ENCODE measurements around the gene NDC80. TPM values are rescaled to one million over a fixed set of nuclear protein-coding genes. Genes with fewer than 3 reads are reported as not detected.

The NDC80 gene
- total and polyA plus RNA-seq, 9 of the 15 experiments (the other 6 are each of a cell fraction or from before 2014, with no cell fraction given): 65.2 to 97.9 (median 83.3) TPM

DNA sequence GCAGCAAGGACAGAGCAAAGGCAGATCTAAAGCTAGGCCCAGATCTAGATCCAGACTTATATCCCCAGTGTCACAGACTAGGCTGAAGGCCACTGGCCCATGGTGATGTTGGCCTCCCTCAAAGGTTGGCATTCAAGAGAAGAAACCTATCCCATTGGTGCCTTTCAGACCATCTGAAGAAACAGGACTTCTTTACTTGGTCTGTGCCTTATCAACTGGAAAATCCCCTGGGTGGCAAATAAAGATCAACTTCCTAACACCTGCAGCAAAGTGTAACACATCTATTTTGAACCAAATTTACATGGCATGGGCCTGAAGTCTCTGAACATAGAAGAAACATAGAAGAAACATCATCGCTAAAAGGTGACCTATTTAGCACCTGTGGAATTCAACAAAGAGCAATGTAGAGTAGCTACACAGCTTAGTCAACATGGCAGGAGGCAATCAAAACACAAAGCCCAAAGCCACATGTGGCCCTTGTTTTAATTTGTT lies 35.9 kb upstream of the NDC80 start:
- H2AFZ ChIP-seq (ENCODE audit: low read depth, low read length): no peak overlapping the region
- H3K27me3 ChIP-seq (ENCODE audit: control insufficient read depth in 2 of 2, insufficient read depth in 2 of 2, low read length in 2 of 2): no peaks in the 10 kb centered on the region
- WGBS (ENCODE audit: insufficient coverage, low coverage, missing lambda C conversion rate): 91% methylated on average over 1 of the region's 1 CpG
- peaks cover 9% of the 10 kb centered on the region; the same call in 2 of the 3 replicates for H3K36me3 ChIP-seq (ENCODE audit: control insufficient read depth, insufficient read depth, low read length)
- H3K4me1 ChIP-seq (replicated peaks in 1 of 2; ENCODE audit: control insufficient read depth in 2 of 2, insufficient read depth in 2 of 2, low read length in 2 of 2): no peaks in the 10 kb centered on the region
- H3K79me2 ChIP-seq (ENCODE audit: control insufficient read depth, insufficient read depth, low read length): no peaks in the 10 kb centered on the region
- H3K4me3 ChIP-seq: no peak overlapping the region
- no peaks in the 10 kb centered on the region for H3K9me3 ChIP-seq (replicated peaks; ENCODE audit: control insufficient read depth, insufficient read depth, low read depth, low read length)
- ChIA-PET CTCF (ENCODE audit: low intra/inter-chr PET ratio) (no interaction called here), POLR2A (interaction anchor here (1.4 kb wide), 1 partner anchor 12 kb away, joined by 3 read pairs; no protein-coding TSS in a partner anchor)
- H3K9ac ChIP-seq (ENCODE audit: insufficient read depth in 1 of 2, low read depth in 2 of 2, low read length in 2 of 2): no peak overlapping the region
- FAIRE-seq (no peak), ATAC-seq (no peak), DNase-seq (ENCODE audit: extremely low read depth in 1 of 4, low spot score in 3 of 4) (no peak)
- no peaks in the 10 kb centered on the region for H3K9me1 ChIP-seq (ENCODE audit: control insufficient read depth, insufficient read depth, low read length)
- intact Hi-C loops (cut with micrococcal nuclease): no loop called here
- H3K27ac ChIP-seq (ENCODE audit: extremely low read depth, low read depth, low read length): no peak overlapping the region
- in situ Hi-C loops (cut with MboI): loop anchor here (5.0 to 25.0 kb wide), 2 partner anchors 423 to 948 kb away; no protein-coding TSS in a partner anchor
- BruUV-seq (replicated peaks): no TSS peak
- no peak overlapping the region for H3K4me2 ChIP-seq (ENCODE audit: insufficient read depth, low read length)
- no peaks in the 10 kb centered on the region for H4K20me1 ChIP-seq (replicated peaks; ENCODE audit: control insufficient read depth, insufficient read depth, low read length)
- TF ChIP-seq PML (IDR thresholded peaks at IDR 0.05; ENCODE audit: low read length) (no peak), RFX5 (IDR thresholded peaks at IDR 0.05; ENCODE audit: low read depth, low read length) (no peak), FOXA1 (IDR thresholded peaks at IDR 0.05; ENCODE audit: borderline replicate concordance) (no peak), NBN (IDR thresholded peaks at IDR 0.05; ENCODE audit: low read depth) (no peak), PCBP1 (IDR thresholded peaks at IDR 0.05; ENCODE audit: low read depth, low read length, poor library complexity, severe bottlenecking) (no peak), SRF (CRISPR knock-in tag; IDR thresholded peaks at IDR 0.05) (no peak)
- TF ChIP-seq, protein P1, sequence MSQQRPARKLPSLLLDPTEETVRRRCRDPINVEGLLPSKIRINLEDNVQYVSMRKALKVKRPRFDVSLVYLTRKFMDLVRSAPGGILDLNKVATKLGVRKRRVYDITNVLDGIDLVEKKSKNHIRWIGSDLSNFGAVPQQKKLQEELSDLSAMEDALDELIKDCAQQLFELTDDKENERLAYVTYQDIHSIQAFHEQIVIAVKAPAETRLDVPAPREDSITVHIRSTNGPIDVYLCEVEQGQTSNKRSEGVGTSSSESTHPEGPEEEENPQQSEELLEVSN (IDR thresholded peaks at IDR 0.05; ENCODE audit: borderline replicate concordance in 1 of 2, extremely low read depth in 1 of 2, insufficient read depth in 1 of 2, insufficient read length in 1 of 2, low read depth in 1 of 2, low read length in 1 of 2, poor library complexity in 1 of 2, severe bottlenecking in 1 of 2): no peak
- TF ChIP-seq, protein P2, sequence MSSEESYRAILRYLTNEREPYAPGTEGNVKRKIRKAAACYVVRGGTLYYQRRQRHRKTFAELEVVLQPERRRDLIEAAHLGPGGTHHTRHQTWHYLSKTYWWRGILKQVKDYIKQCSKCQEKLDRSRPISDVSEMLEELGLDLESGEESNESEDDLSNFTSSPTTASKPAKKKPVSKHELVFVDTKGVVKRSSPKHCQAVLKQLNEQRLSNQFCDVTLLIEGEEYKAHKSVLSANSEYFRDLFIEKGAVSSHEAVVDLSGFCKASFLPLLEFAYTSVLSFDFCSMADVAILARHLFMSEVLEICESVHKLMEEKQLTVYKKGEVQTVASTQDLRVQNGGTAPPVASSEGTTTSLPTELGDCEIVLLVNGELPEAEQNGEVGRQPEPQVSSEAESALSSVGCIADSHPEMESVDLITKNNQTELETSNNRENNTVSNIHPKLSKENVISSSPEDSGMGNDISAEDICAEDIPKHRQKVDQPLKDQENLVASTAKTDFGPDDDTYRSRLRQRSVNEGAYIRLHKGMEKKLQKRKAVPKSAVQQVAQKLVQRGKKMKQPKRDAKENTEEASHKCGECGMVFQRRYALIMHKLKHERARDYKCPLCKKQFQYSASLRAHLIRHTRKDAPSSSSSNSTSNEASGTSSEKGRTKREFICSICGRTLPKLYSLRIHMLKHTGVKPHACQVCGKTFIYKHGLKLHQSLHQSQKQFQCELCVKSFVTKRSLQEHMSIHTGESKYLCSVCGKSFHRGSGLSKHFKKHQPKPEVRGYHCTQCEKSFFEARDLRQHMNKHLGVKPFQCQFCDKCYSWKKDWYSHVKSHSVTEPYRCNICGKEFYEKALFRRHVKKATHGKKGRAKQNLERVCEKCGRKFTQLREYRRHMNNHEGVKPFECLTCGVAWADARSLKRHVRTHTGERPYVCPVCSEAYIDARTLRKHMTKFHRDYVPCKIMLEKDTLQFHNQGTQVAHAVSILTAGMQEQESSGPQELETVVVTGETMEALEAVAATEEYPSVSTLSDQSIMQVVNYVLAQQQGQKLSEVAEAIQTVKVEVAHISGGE (CRISPR knock-in tag; IDR thresholded peaks at IDR 0.05): no peak
- TF ChIP-seq, protein P3, sequence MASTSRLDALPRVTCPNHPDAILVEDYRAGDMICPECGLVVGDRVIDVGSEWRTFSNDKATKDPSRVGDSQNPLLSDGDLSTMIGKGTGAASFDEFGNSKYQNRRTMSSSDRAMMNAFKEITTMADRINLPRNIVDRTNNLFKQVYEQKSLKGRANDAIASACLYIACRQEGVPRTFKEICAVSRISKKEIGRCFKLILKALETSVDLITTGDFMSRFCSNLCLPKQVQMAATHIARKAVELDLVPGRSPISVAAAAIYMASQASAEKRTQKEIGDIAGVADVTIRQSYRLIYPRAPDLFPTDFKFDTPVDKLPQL (IDR thresholded peaks at IDR 0.05; ENCODE audit: extremely low read depth, insufficient read length): no peak
- TF ChIP-seq, protein P4, sequence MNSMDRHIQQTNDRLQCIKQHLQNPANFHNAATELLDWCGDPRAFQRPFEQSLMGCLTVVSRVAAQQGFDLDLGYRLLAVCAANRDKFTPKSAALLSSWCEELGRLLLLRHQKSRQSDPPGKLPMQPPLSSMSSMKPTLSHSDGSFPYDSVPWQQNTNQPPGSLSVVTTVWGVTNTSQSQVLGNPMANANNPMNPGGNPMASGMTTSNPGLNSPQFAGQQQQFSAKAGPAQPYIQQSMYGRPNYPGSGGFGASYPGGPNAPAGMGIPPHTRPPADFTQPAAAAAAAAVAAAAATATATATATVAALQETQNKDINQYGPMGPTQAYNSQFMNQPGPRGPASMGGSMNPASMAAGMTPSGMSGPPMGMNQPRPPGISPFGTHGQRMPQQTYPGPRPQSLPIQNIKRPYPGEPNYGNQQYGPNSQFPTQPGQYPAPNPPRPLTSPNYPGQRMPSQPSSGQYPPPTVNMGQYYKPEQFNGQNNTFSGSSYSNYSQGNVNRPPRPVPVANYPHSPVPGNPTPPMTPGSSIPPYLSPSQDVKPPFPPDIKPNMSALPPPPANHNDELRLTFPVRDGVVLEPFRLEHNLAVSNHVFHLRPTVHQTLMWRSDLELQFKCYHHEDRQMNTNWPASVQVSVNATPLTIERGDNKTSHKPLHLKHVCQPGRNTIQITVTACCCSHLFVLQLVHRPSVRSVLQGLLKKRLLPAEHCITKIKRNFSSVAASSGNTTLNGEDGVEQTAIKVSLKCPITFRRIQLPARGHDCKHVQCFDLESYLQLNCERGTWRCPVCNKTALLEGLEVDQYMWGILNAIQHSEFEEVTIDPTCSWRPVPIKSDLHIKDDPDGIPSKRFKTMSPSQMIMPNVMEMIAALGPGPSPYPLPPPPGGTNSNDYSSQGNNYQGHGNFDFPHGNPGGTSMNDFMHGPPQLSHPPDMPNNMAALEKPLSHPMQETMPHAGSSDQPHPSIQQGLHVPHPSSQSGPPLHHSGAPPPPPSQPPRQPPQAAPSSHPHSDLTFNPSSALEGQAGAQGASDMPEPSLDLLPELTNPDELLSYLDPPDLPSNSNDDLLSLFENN (IDR thresholded peaks at IDR 0.05; ENCODE audit: low read depth in 2 of 2, low read length in 2 of 2): no peak

Data from K562 (cell line).